Duodenal mucosa (tissue), 2 donors: Measurements from ENCODE around the gene USP46.

ENCODE experiments used
- H3K27ac ChIP-seq: one replicate; pipeline ENCODE4 v1.7.0; 2013; ENCODE audit warnings: low read depth, low read length
- H3K27me3 ChIP-seq, 2 donors: one replicate each; pipeline ENCODE4 v1.7.0; 2013; ENCODE audit warnings: low read length in 2 of 2, control low read depth in 1 of 2; ENCODE audit not compliant: insufficient read depth in 2 of 2, control insufficient read depth in 1 of 2
- H3K36me3 ChIP-seq, 2 donors: one replicate each; pipeline ENCODE4 v1.7.0; 2013; ENCODE audit warnings: low read length in 2 of 2, control low read depth in 1 of 2; ENCODE audit not compliant: insufficient read depth in 2 of 2, control insufficient read depth in 1 of 2
- H3K4me1 ChIP-seq, 2 donors: one replicate each; pipeline ENCODE4 v1.7.0; 2013; ENCODE audit warnings: low read length in 2 of 2, control low read depth in 1 of 2; ENCODE audit not compliant: insufficient read depth in 2 of 2, control insufficient read depth in 1 of 2
- H3K4me3 ChIP-seq, 2 donors: one replicate each; pipeline ENCODE4 v1.7.0; 2013; ENCODE audit warnings: low read length in 2 of 2, low read depth in 1 of 2
- H3K9ac ChIP-seq, 2 donors: one replicate each; pipeline ENCODE4 v1.7.0; 2013; ENCODE audit warnings: low read length in 2 of 2, low read depth in 1 of 2
- H3K9me3 ChIP-seq, 2 donors: one replicate each; pipeline ENCODE4 v1.7.0; 2013; ENCODE audit warnings: low read length in 2 of 2, control low read depth in 1 of 2; ENCODE audit not compliant: control insufficient read depth in 1 of 2

Gene USP46

GRCh38 chr4:52643190-52643589 is 15.9 kb downstream of the USP46 start:
- H3K9ac ChIP-seq = no peak overlapping the region
- H3K4me1 ChIP-seq = peaks cover 9 to 26% of the 10 kb centered on the region in 2 donors
- H3K27ac ChIP-seq = no peak overlapping the region
- no peaks in the 10 kb centered on the region for H3K9me3 ChIP-seq
- no peaks in the 10 kb centered on the region for H3K27me3 ChIP-seq
- no peak overlapping the region for H3K4me3 ChIP-seq
- no peaks in the 10 kb centered on the region for H3K36me3 ChIP-seq

- Histone ChIP-seq H3K9me3 (no peaks in the 10 kb centered on the region), H3K4me3 (no peak overlapping the region), H3K4me1 (peaks cover 9 to 26% of the 10 kb centered on the region in 2 donors), H3K36me3 (no peaks in the 10 kb centered on the region), H3K27me3 (no peaks in the 10 kb centered on the region), H3K9ac (no peak overlapping the region), H3K27ac (no peak overlapping the region)
Measured at GRCh38 chr4:52641854-52642563, 17.1 kb downstream of the USP46 start.

DNA sequence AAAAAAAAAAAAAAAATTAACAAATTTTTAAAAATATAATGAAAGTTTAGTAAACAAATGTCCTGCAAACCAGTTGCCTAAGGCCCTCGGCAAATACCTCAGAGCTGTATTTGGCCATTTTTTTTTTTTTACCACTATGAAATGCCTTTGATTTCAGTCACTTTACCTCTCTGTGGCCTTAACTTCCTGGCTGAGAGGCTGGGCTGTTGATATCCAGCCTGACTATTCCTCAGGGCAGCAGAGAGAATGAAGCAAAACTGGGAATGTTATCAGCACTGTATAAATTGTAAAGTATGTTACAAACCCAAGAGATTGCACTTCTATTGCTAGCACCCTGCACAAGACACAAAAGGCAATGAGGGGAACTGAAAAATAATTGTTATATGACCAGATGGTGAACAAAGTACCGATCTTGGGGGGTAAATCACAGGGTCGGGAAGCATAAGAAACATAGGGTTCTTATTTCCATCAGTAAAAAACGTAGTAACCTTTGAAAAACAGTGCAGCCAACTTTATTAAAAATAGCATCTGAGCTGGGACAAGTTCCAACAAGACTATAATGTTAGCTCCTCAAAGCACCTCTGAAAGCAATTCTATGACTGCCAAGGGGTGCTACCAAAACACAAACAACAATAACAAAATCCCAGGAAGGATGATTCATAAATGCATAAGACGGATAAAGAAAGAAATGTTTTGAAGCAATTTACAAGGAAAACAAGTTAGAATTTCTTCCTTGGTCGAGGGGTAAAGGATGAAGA is 18.1 kb downstream of the USP46 start:
- H3K27me3 ChIP-seq = no peaks in the 10 kb centered on the region
- no peak overlapping the region for H3K27ac ChIP-seq
- no peak overlapping the region for H3K4me3 ChIP-seq
- H3K36me3 ChIP-seq = no peaks in the 10 kb centered on the region
- H3K9me3 ChIP-seq = no peaks in the 10 kb centered on the region
- no peak overlapping the region for H3K9ac ChIP-seq
- H3K4me1 ChIP-seq = peaks cover 9 to 26% of the 10 kb centered on the region in 2 donors

DNA sequence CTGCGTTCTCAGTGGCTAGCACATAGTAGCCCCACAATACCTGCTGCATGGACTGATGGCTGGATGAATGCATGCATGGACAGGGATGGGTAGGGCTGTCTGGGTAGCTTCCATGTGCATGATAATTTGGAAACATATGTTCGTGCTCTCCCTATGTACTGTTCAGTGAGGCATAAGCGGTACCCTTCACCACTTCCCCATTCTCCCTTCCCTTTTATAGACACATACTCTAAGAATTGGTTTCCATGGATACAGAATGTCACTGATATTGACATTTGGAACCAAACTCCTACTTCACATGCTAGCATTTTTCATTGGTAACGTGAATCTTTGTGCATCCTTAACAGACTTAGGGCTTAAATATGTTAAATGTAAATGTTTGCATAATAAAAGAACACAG is 20.4 kb downstream of the USP46 start:
- Histone ChIP-seq H3K27me3 (no peaks in the 10 kb centered on the region), H3K4me3 (no peak overlapping the region), H3K4me1 (peaks cover 6 to 22% of the 10 kb centered on the region in 2 donors)

DNA sequence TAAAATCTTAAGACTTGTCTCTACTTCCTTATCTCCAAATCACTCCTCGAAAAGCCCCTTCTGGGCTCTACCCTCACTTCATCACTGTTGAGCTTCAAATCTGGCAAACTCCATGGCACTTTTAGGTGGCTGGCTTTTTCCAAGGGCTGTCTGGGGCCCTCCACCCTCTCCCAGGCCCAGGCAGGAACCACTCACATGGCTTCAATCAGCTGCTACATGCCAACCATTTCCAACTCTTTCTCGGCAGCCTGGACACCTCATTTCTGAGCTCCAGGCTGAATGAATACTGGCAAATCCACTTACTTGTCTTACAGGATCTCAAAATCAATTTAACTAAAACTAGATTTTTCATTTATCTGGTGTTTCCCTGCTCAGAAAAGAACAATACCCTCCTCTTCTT is 22.0 kb downstream of the USP46 start:
- no peaks in the 10 kb centered on the region for H3K27me3 ChIP-seq
- H3K4me3 ChIP-seq = no peak overlapping the region
- no peak overlapping the region for H3K27ac ChIP-seq
- H3K9me3 ChIP-seq = no peaks in the 10 kb centered on the region
- no peak overlapping the region for H3K9ac ChIP-seq
- no peaks in the 10 kb centered on the region for H3K36me3 ChIP-seq
- peaks cover 6 to 9% of the 10 kb centered on the region in 2 donors for H3K4me1 ChIP-seq

More for the DNA sequence above, 20.4 kb downstream of the USP46 start:
- H3K9me3 ChIP-seq = no peaks in the 10 kb centered on the region
- no peaks in the 10 kb centered on the region for H3K36me3 ChIP-seq
- no peak overlapping the region for H3K27ac ChIP-seq
- H3K9ac ChIP-seq = no peak overlapping the region

- Histone ChIP-seq H3K27me3 (no peaks in the 10 kb centered on the region), H3K36me3 (no peaks in the 10 kb centered on the region), H3K27ac (no peak overlapping the region), H3K4me3 (no peak overlapping the region), H3K9me3 (no peaks in the 10 kb centered on the region), H3K4me1 (no peaks in the 10 kb centered on the region), H3K9ac (no peak overlapping the region)
Measured at GRCh38 chr4:52635560-52635959, 23.5 kb downstream of the USP46 start.

DNA sequence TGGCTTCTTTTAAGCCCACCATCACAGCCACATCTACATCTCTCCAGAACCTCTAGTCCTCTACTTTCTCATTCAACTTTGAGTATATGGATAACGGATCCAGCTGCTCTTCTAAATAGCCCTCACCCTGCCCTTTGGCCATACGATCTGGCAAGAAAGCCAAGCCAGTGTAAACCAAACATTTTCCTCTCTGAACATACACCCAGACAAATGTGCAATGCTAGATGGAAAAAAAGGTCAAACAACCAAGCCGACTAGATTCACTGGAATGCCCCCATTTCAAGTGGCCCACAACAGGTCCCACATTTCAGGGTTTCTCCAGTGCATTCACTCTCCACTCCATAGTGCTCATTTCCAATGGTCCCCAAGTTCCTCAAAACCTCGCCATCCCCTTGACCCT is 24.0 kb downstream of the USP46 start:
- Histone ChIP-seq H3K9me3 (no peaks in the 10 kb centered on the region), H3K9ac (no peak overlapping the region), H3K27me3 (no peaks in the 10 kb centered on the region), H3K36me3 (peaks cover 0 to 1% of the 10 kb centered on the region in 2 donors), H3K4me1 (no peaks in the 10 kb centered on the region), H3K4me3 (no peak overlapping the region), H3K27ac (no peak overlapping the region)

DNA sequence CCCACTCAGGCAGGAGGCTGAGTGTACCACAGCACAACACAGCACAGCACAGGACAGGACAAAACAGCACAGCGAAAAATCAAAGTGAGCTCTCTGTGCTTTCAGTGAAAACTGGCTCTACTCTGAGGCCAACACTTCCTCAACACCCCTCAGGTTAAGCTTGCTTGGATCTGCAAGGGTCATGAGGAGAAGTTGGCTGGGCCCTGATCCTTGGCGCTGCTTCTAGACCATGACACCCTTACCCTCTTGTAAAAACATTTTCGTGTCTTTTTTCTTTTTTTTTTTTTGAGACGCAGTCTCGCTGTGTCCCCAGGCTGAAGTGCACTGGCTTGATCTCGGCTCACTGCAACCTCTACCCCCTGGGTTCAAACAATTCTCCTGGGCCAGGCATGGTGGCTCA is 25.3 kb downstream of the USP46 start:
- H3K9ac ChIP-seq = no peak overlapping the region

DNA sequence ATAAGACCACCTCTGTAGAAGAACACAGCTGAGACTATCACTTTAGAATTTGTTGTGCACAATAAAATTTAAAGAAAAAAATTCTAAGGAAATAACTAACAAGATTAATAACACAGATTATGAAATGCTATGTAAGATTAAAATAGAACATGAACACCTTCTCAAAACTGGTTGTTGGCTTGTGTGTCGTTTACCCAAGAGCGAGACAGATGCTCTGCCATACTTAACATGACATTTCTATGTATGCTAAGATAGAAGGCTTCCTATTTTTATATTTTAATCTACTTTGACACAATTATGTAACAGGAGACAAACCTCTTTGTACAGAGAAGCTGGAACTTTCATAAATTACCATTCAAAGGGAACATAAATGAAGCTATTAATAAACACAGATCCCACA is 30.1 kb downstream of the USP46 start:
- H3K27me3 ChIP-seq = no peaks in the 10 kb centered on the region
- H3K27ac ChIP-seq = no peak overlapping the region
- peaks cover 5 to 13% of the 10 kb centered on the region in 2 donors for H3K36me3 ChIP-seq
- H3K9me3 ChIP-seq = no peaks in the 10 kb centered on the region
- no peaks in the 10 kb centered on the region for H3K4me1 ChIP-seq
- no peak overlapping the region for H3K9ac ChIP-seq
- no peak overlapping the region for H3K4me3 ChIP-seq

More for the DNA sequence above, 25.3 kb downstream of the USP46 start:
- Histone ChIP-seq H3K27ac (no peak overlapping the region), H3K27me3 (no peaks in the 10 kb centered on the region), H3K4me1 (no peaks in the 10 kb centered on the region), H3K36me3 (peaks cover 0 to 5% of the 10 kb centered on the region in 2 donors), H3K9me3 (no peaks in the 10 kb centered on the region), H3K4me3 (no peak overlapping the region)

DNA sequence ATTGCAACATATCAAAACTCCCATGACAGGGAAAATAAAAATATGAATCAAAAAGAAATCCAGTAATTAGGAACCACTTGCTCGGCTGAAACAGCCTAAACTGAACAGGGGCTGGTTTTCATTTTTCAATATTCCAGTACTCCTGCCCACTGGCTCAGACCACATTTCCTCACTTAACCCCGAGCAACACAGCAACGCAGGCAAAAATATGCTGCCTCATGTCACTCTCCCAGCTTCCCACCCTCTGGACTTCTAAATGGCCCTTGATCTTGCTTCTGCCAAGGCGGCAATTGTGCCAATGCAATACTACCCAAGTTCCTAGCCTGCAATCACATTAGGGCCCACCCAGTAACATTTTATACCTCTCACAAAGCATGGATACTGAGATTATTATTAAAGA is 30.6 kb downstream of the USP46 start:
- Histone ChIP-seq H3K27ac (no peak overlapping the region), H3K9ac (no peak overlapping the region), H3K4me1 (no peaks in the 10 kb centered on the region), H3K9me3 (no peaks in the 10 kb centered on the region), H3K27me3 (no peaks in the 10 kb centered on the region), H3K4me3 (no peak overlapping the region), H3K36me3 (peaks cover 5 to 13% of the 10 kb centered on the region in 2 donors)
